Frontal cortex (tissue), 4 donors: ENCODE results near the gene KRT79. TPM values are rescaled to one million over a fixed set of nuclear protein-coding genes. Genes with fewer than 3 reads are reported as not detected.

Source experiments
- DNase-seq, 2 donors: peaks; one replicate each; pipeline ENCODE4 v3.0.0; 2012; ENCODE audit warnings: low spot score in 2 of 2
- FAIRE-seq: peaks from 2 replicates; lab custom pipeline; 2012; peaks lifted over from hg19 to GRCh38; lab: Jason Lieb, UNC
- total RNA-seq: library from RNA; depleted of rRNA; stranded (reverse); fragments of >200 nt; gene quantifications from one replicate; pipeline ENCODE4 v1.2.3, GENCODE V29; 2014
- donor health status: control.
- donor health status: control.
- donor health status: control.

The KRT79 gene
- total RNA-seq, 1 donor from 2014 or later: not detected

GRCh38 chr12:52836491-52837412 is 2.6 kb upstream of the KRT79 start:
- DNase-seq (no peak), FAIRE-seq (no peak)

DNA sequence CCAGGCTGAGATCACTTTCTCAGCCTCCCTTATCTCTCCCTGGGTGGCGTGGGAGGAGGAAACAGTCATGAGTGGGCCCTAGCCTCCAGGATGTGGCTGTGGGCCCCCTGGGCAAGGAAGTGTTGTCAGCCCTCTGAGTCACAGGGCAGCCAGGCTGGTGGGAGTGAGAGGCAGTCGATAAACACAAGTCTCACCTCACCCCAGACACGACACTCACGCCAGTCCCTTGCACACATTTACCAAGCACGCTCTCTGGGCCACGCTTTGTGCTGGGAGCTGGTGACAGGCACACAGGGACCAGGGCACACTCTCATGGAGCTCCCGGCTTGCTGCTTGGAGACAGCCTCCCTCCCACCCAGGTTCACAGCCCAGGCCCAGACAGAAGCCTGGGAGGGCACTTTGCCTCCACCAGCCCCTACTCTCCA is 1.9 kb upstream of the KRT79 start:
- no peak for FAIRE-seq

DNA sequence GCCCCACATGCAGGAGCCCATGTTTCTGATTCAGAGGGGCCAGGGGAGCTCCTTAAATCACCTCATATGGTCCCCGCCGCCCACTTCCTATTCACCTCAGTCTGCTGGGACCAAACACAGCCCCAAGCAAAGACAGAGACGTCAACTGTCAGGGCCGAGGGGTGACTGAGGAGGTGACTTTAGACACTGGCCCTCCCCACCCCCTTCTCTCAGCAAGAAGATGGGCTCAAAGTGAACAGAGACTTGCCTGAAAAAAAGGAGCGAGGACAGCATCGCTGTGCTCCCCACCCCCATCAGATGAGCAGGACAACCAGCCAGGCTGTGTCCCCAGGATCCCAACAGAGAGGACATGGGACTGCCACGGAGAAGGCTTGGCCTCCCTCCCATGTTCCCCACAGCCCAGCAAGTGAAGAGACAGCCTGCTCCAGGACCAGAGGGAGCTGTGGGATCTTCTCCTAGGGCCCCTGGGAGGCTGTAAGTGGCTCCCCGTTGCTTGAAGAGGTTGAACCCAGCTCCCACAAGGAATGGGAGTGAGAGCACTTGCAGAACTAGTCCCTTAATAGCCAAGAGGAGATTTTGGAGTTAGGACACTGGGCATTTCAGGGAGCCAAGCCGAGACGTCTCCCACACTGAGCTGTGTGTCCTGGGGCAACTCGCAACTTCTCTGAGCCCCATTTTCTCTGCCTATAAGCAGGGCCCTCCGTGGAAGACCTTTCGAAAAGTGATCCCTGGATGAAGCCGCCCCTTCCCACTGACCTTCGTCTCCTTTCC is 1.3 kb upstream of the KRT79 start:
- no peak for FAIRE-seq
- DNase-seq: no peak

More for the DNA sequence above, 1.9 kb upstream of the KRT79 start:
- DNase-seq: no peak

GRCh38 chr12:52834727-52835001 is 553 bp upstream of the KRT79 start:
- DNase-seq: no peak
- FAIRE-seq: no peak

- DNase-seq (no peak), FAIRE-seq (no peak)
Observed at GRCh38 chr12:52832985-52833905, 866 bp downstream of the KRT79 start.

DNA sequence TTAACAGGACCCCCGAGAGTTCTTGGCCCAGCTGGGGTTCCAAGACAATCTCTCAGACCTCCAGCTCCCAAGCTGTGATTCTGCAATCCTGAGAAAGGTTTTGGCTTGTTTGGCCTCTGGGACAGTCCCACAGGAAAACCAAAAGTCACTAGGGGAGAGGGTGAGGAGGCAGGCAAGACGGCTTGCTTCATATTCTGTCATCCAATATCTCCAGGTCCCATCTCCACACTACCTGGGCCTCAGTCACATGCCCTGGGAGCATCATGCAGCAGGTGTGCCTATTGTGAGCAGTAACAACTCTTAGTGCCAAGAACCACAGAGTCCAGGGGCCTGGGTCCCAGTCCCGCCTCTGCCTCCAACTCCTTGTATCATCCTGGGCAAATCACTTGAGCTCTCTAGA is 1.7 kb downstream of the KRT79 start:
- FAIRE-seq: no peak
- no peak for DNase-seq

- no peak for FAIRE-seq
- DNase-seq: no peak
Observed at GRCh38 chr12:52831251-52831650, 2.9 kb downstream of the KRT79 start.

GRCh38 chr12:52829986-52830770 is 3.9 kb downstream of the KRT79 start:
- DNase-seq: no peak
- no peak for FAIRE-seq

- FAIRE-seq: no peak
- no peak for DNase-seq
Observed at GRCh38 chr12:52828591-52829021, 5.5 kb downstream of the KRT79 start.

DNA sequence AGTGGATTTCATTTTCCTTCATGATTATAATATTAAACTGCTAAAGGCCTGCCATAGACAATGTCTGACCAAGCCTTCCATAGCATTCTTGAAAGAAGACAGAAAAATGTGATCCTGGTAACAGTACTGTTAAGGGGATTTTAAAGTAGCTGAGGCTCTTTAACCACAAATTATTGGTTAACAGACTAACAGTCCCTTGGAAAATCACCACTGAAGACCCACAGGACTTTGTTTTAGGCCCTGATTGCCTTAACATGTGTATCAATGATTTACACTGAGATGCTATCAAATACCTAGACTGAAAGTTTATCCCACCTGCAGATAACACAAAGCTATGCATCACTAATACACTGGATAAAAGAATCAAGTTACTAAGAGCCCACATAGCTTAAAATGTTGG is 6.0 kb downstream of the KRT79 start:
- FAIRE-seq: no peak
- DNase-seq: no peak

- FAIRE-seq (no peak), DNase-seq (no peak)
Observed at GRCh38 chr12:52827499-52828090, 6.5 kb downstream of the KRT79 start.

DNA sequence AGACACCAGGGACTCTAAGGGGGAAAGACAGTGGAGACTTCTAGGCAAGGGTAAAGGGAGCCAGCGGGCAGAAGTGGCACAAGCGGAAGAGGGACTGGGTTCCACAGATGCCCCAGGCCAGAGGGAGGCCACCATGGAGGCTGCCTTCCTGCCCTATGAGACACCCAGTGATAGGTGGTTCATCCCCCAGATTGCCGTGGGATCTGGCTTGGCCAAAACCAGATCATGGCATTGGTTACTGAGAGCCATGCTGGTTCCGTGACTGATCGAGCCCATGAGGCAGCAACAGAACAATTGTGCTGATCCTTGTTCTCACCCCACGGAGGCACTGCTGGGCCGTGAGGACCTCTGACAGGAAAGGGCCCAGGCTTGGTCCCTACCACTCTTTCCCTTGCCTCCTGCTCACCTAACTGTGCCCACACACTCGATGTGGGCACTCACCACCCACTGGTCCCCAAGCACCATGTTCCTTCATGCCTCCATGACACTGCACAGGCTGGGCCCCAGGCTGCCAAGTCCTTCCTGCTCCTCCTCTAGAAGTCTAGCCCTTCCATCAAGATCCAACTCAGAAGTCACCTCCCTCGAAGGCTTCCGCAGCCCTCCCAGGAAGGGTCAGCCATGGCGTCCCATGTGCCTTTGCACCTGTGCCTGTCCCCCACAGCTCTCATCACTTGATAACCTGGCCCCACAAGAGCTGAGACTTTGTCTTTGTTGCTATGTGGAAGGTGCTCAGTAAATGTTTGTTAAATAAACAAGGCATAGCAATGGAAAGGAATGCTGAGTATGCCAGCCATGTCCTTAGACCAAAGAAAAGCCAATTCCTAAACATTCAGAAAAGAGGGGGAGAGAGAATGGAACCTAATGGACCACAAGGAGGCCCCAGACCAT is 7.3 kb downstream of the KRT79 start:
- no peak for DNase-seq
- no peak for FAIRE-seq

DNA sequence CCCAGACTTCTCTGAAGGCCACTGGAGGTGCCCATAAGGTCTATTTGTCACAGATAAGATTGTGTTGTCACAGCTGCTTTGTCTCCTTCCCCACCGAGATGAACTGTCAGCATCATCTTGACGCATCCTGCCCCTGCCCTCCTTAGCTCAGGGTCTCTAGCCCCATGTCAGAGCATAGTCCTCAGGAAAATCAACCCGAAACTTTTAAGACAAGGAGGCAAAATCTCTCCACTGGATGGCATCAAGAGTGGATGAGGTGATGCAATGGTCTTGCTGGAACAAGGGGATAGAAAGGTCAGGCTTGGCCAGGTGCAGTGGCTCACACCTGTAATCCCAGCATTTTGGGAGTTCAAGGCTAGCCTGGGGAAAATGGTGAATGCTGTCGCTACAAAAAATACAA is 8.2 kb downstream of the KRT79 start:
- DNase-seq (no peak), FAIRE-seq (no peak)

DNA sequence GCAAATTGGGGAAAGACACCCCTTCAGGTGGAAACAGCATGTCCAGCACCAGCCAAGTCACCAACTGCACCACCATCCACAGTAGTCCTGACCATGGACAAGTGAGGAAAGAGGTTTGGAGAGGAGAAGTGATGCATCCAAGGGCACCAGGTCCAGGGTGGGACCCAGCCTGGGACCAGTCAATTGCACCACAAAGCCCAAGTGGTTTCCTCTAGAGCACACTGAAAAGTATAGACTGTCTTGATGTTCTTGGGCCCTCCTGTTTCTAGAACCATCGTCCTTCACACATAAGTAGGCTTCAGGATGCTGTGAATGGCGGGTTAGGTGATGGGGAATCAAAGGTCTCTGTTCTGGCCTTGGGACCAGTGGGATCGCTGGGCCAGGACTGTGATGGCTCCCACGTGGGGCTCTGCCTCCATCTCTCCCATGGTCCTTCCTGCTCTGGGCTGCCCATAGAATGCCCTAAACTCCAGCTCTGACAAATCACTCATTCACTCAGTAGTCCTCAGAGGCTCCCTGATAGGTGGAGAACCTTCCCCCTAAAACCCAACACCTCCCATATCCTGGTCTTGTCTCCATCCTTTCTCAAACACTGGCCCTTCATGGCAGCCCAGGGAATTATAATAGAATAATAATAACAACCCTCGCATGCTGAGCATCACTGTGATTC is 9.2 kb downstream of the KRT79 start:
- FAIRE-seq: no peak
- DNase-seq: no peak

DNA sequence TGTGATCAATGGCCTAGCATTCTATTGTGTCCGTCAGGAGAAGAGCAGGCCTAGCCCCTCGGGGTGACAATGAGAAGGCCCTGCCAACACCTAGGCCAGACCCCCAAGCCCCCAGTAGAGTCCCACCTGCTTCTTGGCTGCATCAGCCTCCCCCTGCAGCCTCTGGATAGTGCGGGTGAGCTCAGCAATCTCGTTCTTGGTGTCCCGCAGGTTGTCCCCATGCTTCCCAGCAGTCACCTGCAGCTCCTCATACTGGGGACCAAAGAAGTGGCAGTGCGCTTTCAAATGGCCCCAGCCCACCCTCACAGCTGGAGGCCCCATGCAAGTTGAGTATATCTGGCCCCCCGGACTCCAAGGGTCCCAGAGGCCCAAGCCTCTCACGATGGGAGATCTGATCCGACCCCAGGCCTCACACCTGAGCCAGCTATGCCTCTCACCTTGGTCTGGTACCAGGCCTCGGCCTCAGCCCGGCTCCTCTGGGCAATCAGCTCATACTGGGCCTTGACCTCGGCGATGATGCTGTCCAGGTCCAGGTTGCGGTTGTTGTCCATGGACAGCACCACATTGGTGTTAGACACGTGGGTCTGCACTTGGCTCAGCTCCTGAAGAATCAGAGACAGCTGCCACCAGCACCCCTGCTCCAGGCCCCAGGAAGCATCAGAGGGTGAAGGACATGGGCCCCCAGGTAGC is 10.2 kb downstream of the KRT79 start:
- no peak for DNase-seq
- FAIRE-seq: no peak

DNA sequence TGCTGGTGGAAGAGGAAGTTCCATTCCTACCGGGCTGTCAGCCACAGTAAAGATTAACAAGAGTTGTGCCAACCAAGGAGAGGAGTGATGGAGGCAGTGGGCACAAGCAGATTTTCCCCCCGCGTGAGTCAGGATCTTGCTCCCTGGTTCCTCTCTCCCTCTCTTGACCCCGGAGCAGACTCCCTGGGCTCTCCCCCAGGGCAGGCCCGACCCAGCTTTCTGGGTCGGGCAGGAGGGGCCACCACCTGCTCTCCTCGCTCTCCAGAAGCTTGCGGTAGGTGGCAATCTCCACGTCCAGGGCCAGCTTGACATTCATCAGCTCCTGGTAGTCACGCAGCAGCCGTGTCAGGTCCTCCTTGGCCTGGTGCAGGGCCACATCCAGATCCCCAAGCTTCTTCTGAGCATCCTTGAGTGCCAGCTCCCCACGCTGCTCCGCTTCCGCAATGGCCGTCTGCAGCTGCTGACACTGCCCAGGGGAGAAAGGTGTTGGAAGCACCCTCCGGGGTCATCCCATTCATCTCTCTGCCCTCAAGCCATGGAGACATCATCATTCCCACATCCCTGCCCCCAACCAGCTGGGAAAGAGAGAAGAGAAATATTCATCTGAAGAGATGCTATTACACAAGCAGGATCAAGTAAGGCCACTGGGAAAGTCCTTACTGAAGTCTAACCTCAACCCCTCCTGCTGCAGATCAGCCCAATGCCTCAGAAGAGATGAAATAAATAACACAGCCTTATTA is 11.2 kb downstream of the KRT79 start:
- DNase-seq (no peak), FAIRE-seq (no peak)
